ENCODE data around the gene CEP350.

CEP350 gene

GRCh38 chr1:180101411-180101810 lies 146.8 kb downstream of the CEP350 start:
- Histone ChIP-seq H3K4me1 (ENCODE audit: low read depth, poor library complexity, severe bottlenecking) (no peaks in the 10 kb centered on the region), H2AFZ (ENCODE audit: low read depth) (no peak overlapping the region)

GRCh38 chr1:180103819-180104218 lies 149.2 kb downstream of the CEP350 start:
- H3K4me3 ChIP-seq (IDR thresholded peaks at IDR 0.05; ENCODE audit: insufficient read depth, low read depth, low read length): no peak overlapping the region
- H3K9ac ChIP-seq: no peak overlapping the region
- H3K36me3 ChIP-seq (ENCODE audit: insufficient read depth): no peaks in the 10 kb centered on the region; the same call in 1 of the 2 replicates
- no peak overlapping the region for H2AFZ ChIP-seq (ENCODE audit: low read depth)
- TF ChIP-seq, protein P1, sequence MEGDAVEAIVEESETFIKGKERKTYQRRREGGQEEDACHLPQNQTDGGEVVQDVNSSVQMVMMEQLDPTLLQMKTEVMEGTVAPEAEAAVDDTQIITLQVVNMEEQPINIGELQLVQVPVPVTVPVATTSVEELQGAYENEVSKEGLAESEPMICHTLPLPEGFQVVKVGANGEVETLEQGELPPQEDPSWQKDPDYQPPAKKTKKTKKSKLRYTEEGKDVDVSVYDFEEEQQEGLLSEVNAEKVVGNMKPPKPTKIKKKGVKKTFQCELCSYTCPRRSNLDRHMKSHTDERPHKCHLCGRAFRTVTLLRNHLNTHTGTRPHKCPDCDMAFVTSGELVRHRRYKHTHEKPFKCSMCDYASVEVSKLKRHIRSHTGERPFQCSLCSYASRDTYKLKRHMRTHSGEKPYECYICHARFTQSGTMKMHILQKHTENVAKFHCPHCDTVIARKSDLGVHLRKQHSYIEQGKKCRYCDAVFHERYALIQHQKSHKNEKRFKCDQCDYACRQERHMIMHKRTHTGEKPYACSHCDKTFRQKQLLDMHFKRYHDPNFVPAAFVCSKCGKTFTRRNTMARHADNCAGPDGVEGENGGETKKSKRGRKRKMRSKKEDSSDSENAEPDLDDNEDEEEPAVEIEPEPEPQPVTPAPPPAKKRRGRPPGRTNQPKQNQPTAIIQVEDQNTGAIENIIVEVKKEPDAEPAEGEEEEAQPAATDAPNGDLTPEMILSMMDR (conservative IDR thresholded peaks at IDR 0.05; ENCODE audit: low read depth, low read length): no peak
- no peaks in the 10 kb centered on the region for H4K20me1 ChIP-seq (ENCODE audit: insufficient read depth)
- no peak overlapping the region for H3K4me2 ChIP-seq
- no peaks in the 10 kb centered on the region for H3K4me1 ChIP-seq (ENCODE audit: low read depth, poor library complexity, severe bottlenecking)
- no peaks in the 10 kb centered on the region for H3K79me2 ChIP-seq (ENCODE audit: insufficient read depth, low read depth)
- H3K27ac ChIP-seq: no peak overlapping the region
- no peaks in the 10 kb centered on the region for H3K27me3 ChIP-seq (ENCODE audit: insufficient read depth, low read depth)

More at GRCh38 chr1:180101411-180101810, 146.8 kb downstream of the CEP350 start:
- Histone ChIP-seq H3K9ac (no peak overlapping the region), H3K79me2 (ENCODE audit: insufficient read depth, low read depth) (no peaks in the 10 kb centered on the region), H3K4me3 (IDR thresholded peaks at IDR 0.05; ENCODE audit: insufficient read depth, low read depth, low read length) (no peak overlapping the region), H3K27ac (no peak overlapping the region), H4K20me1 (ENCODE audit: insufficient read depth) (no peaks in the 10 kb centered on the region), H3K4me2 (no peak overlapping the region), H3K36me3 (ENCODE audit: insufficient read depth) (no peaks in the 10 kb centered on the region; the same call in 1 of the 2 replicates), H3K27me3 (ENCODE audit: insufficient read depth, low read depth) (no peaks in the 10 kb centered on the region)
- TF ChIP-seq, protein P1 (conservative IDR thresholded peaks at IDR 0.05; ENCODE audit: low read depth, low read length): no peak

DNA sequence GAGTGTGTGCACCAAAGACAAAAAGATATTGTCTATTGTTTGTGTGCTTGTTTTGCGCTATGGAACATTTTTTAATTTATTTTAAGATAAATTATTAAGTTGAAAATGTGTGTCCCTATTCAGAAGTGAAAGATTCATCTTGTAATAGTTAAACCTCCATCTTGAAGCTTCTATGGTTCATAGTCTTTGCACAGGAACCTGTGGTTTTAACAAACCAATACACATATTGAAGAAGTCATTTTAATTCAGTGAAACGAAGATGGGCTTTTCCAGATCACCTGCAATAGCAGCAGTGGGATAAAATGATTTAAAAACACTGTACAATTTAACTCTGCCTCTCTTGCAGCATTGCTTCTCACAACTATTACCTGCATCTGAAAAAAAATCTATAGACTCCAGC lies 157.5 kb downstream of the CEP350 start:
- H3K4me2 ChIP-seq: no peak overlapping the region

DNA sequence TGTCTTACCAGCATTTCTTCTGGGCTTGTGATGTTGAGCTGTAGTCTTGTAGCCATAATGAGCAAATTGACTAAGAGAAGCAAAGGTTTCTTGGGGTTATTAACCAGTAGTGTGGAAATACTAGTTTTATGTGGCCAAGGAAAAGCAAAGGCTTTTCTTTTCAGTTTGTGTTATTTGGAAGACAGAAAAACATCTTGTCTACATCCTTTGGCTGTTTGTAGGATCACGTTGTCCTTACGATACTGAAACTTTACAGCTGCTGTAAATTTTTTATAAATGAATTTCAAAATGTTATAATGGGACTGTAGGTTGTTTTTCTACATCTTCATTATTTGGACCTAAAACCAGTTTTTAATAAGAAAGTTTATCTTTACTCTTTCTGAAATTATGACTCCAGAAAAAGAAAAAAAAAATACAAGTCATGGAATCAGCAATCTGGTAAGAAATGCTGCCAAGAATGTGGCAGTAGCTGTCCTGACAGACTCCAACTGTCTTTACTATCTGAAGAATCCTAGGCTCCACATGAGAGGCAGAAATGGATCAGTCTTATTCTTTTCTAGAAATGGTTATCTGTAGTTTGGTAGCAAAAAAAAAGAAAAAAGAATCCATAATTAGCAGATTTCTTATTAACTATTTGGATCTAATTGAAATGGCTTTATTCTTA lies 158.5 kb downstream of the CEP350 start:
- TF ChIP-seq, protein P1 (conservative IDR thresholded peaks at IDR 0.05; ENCODE audit: low read depth, low read length): no peak
- no peak overlapping the region for H2AFZ ChIP-seq (ENCODE audit: low read depth)
- no peaks in the 10 kb centered on the region for H3K79me2 ChIP-seq (ENCODE audit: insufficient read depth, low read depth)
- no peak overlapping the region for H3K27ac ChIP-seq
- H3K9ac ChIP-seq: no peak overlapping the region
- H3K4me2 ChIP-seq: no peak overlapping the region
- no peaks in the 10 kb centered on the region for H3K36me3 ChIP-seq (ENCODE audit: insufficient read depth)
- no peaks in the 10 kb centered on the region for H4K20me1 ChIP-seq (ENCODE audit: insufficient read depth)
- H3K4me1 ChIP-seq (ENCODE audit: low read depth, poor library complexity, severe bottlenecking): no peaks in the 10 kb centered on the region
- no peak overlapping the region for H3K4me3 ChIP-seq (IDR thresholded peaks at IDR 0.05; ENCODE audit: insufficient read depth, low read depth, low read length)
- H3K27me3 ChIP-seq (ENCODE audit: insufficient read depth, low read depth): no peaks in the 10 kb centered on the region

More for the DNA sequence above, 157.5 kb downstream of the CEP350 start:
- H3K4me1 ChIP-seq (ENCODE audit: low read depth, poor library complexity, severe bottlenecking): no peaks in the 10 kb centered on the region
- no peaks in the 10 kb centered on the region for H4K20me1 ChIP-seq (ENCODE audit: insufficient read depth)
- no peaks in the 10 kb centered on the region for H3K36me3 ChIP-seq (ENCODE audit: insufficient read depth)
- H3K9ac ChIP-seq: no peak overlapping the region
- H3K27ac ChIP-seq: no peak overlapping the region
- no peak overlapping the region for H3K4me3 ChIP-seq (IDR thresholded peaks at IDR 0.05; ENCODE audit: insufficient read depth, low read depth, low read length)
- TF ChIP-seq, protein P1 (conservative IDR thresholded peaks at IDR 0.05; ENCODE audit: low read depth, low read length): no peak
- H3K79me2 ChIP-seq (ENCODE audit: insufficient read depth, low read depth): no peaks in the 10 kb centered on the region
- H3K27me3 ChIP-seq (ENCODE audit: insufficient read depth, low read depth): no peaks in the 10 kb centered on the region
- no peak overlapping the region for H2AFZ ChIP-seq (ENCODE audit: low read depth)

Measured in KMS-11 (cell line).